WTC11 (cell line): Measurements from ENCODE around the gene SEC14L6. TPM values are rescaled to one million over a fixed set of nuclear protein-coding genes. Genes with fewer than 3 reads are reported as not detected.

Experiments used
- ATAC-seq: fragments of 200-7000 bp; cut with Tn5 transposase; 2 replicates; pipeline ENCODE4 v1.10.0; 2021; ENCODE audit warnings: mild to moderate bottlenecking, moderate library complexity
- CTCF ChIA-PET: fragments of 300-600 bp; sonication (Branson Sonifier 250); formaldehyde crosslinking; loops from one replicate; lab custom pipeline; 2021; ENCODE audit warnings: antibody characterized with exemption; lab: Charles Lee
- POLR2A ChIA-PET: fragments of 350-600 bp; sonication (Branson Sonifier 250); formaldehyde crosslinking; loops from one replicate; lab custom pipeline; 2021; ENCODE audit warnings: antibody characterized with exemption; lab: Charles Lee
- DNase-seq: peaks from one replicate; pipeline ENCODE4 v3.0.0; 2021; ENCODE audit warnings: low spot score
- H3K27ac Mint-ChIP-seq: 2 replicates; pipeline ENCODE4 v1.8.0; 2021; ENCODE audit warnings: mixed read lengths
- H3K27me3 Mint-ChIP-seq: 2 replicates; pipeline ENCODE4 v1.8.0; 2021; ENCODE audit warnings: low read depth, mild to moderate bottlenecking, moderate library complexity, mixed read lengths
- H3K36me3 Mint-ChIP-seq: 2 replicates; pipeline ENCODE4 v1.8.0; 2021; ENCODE audit warnings: mixed read lengths
- H3K4me1 Mint-ChIP-seq: 2 replicates; pipeline ENCODE4 v1.8.0; 2022; ENCODE audit warnings: mixed read lengths
- H3K4me3 Mint-ChIP-seq: 2 replicates; pipeline ENCODE4 v1.8.0; 2021; ENCODE audit warnings: mild to moderate bottlenecking, moderate library complexity, mixed read lengths
- H3K9me3 Mint-ChIP-seq: 2 replicates; pipeline ENCODE4 v1.8.0; 2021; ENCODE audit warnings: mixed read lengths
- CBFB ChIP-seq: sonication (generic); formaldehyde crosslinking; IDR thresholded peaks from 2 replicates; pipeline ENCODE4 v1.8.1; 2022; ENCODE audit warnings: mild to moderate bottlenecking, low read depth, missing genetic modification reagents
- GTF2I ChIP-seq: fragments of 250-450 bp; sonication (Bioruptor Pico); conservative IDR thresholded peaks from 2 replicates; pipeline ENCODE4 v1.4.0; 2021; ENCODE audit warnings: mild to moderate bottlenecking
- JAZF1 ChIP-seq: fragments of 250-450 bp; sonication (Bioruptor Pico); IDR thresholded peaks from 2 replicates; pipeline ENCODE4 v1.9.0; 2021; ENCODE audit warnings: moderate library complexity, mild to moderate bottlenecking, inconsistent platforms
- MYBL2 ChIP-seq: sonication (generic); formaldehyde crosslinking; IDR thresholded peaks from 2 replicates; pipeline ENCODE4 v1.8.1; 2023; ENCODE audit warnings: mild to moderate bottlenecking, moderate library complexity, missing genetic modification reagents
- NR3C1 ChIP-seq: sonication (generic); formaldehyde crosslinking; conservative IDR thresholded peaks from 2 replicates; pipeline ENCODE4 v1.8.1; 2023; ENCODE audit warnings: low read depth, mild to moderate bottlenecking, missing genetic modification reagents
- SMAD3 ChIP-seq: sonication (generic); formaldehyde crosslinking; IDR thresholded peaks from 2 replicates; pipeline ENCODE4 v1.8.0; 2022; ENCODE audit warnings: missing genetic modification reagents, mild to moderate bottlenecking, borderline replicate concordance
- SOX15 ChIP-seq: fragments of 250-450 bp; sonication (Bioruptor Pico); IDR thresholded peaks from 2 replicates; pipeline ENCODE4 v1.9.0; 2021; ENCODE audit warnings: mild to moderate bottlenecking
- TEAD4 ChIP-seq: sonication (generic); formaldehyde crosslinking; IDR thresholded peaks from 2 replicates; pipeline ENCODE4 v1.8.0; 2022; ENCODE audit warnings: mild to moderate bottlenecking, missing genetic modification reagents
- total RNA-seq: library from RNA; stranded (reverse); gene quantifications from 3 replicates; pipeline ENCODE4 v1.2.3, GENCODE V29; 2021
- TF ChIP-seq, protein P1 (sequence below): sonication (generic); formaldehyde crosslinking; IDR thresholded peaks from 2 replicates; pipeline ENCODE4 v1.8.1; 2022; ENCODE audit warnings: missing genetic modification reagents, borderline replicate concordance
- TF ChIP-seq, protein P2 (sequence below): fragments of 250-450 bp; sonication (Bioruptor Pico); IDR thresholded peaks from 2 replicates; pipeline ENCODE4 v1.9.0; 2021; ENCODE audit warnings: mild to moderate bottlenecking, borderline replicate concordance
- TF ChIP-seq, protein P3 (sequence below): fragments of 250-450 bp; sonication (Bioruptor Pico); IDR thresholded peaks from 2 replicates; pipeline ENCODE4 v1.9.0; 2021; ENCODE audit warnings: moderate library complexity, mild to moderate bottlenecking, inconsistent platforms, borderline replicate concordance

Gene SEC14L6
- total RNA-seq, 1 experiment from 2014 or later, result 1.6 TPM

DNA sequence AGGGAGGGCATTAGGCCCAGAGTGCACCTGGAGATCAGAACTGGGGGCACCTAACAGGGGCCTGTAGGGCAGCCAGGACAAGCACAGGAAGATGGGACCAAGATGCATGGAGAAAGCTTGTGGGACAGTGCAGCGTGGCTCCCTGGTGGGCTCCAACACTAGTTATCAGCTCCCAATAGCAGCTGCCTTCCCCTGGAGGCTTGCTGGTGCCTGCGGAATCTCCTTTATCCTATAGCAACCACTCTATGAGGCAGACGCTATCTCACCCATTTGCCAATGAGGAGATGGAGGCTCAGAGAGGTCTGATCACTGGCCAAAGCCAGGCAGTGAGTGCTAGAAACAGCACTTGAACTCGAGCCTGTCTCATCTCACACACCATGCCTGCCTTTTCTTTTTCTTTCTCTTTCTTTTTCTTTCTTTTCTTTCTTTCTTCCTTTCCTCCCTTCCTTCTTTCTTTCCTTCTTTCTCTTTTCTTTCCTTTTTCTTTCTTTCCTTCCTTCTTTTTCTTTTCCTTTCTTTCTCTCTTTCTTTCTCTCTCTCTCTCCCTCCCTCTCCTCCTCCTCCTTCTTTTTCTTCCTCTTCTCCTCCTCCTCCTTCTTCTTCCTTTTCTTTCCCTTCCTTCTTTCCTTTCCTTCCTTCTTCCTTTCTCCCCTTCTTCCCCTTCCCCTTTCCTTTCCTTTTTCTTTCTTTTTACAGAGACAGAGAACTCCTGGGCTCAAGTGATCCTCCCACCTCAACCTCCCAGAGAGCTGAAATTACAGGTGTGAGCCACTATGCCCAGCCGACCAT is 25.0 kb downstream of the SEC14L6 start:
- no peak for TF ChIP-seq SMAD3 (CRISPR knock-in tag)
- no peak for TF ChIP-seq SOX15 (CRISPR knock-in tag)
- no peak for TF ChIP-seq NR3C1 (CRISPR knock-in tag)
- TF ChIP-seq, protein P1, sequence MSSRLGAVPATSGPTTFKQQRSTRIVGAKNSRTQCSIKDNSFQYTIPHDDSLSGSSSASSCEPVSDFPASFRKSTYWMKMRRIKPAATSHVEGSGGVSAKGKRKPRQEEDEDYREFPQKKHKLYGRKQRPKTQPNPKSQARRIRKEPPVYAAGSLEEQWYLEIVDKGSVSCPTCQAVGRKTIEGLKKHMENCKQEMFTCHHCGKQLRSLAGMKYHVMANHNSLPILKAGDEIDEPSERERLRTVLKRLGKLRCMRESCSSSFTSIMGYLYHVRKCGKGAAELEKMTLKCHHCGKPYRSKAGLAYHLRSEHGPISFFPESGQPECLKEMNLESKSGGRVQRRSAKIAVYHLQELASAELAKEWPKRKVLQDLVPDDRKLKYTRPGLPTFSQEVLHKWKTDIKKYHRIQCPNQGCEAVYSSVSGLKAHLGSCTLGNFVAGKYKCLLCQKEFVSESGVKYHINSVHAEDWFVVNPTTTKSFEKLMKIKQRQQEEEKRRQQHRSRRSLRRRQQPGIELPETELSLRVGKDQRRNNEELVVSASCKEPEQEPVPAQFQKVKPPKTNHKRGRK (CRISPR knock-in tag), result peak; percentile 79; the same call in 1 of the 2 replicates
- TF ChIP-seq CBFB (CRISPR knock-in tag), result no peak
- TF ChIP-seq, protein P2, sequence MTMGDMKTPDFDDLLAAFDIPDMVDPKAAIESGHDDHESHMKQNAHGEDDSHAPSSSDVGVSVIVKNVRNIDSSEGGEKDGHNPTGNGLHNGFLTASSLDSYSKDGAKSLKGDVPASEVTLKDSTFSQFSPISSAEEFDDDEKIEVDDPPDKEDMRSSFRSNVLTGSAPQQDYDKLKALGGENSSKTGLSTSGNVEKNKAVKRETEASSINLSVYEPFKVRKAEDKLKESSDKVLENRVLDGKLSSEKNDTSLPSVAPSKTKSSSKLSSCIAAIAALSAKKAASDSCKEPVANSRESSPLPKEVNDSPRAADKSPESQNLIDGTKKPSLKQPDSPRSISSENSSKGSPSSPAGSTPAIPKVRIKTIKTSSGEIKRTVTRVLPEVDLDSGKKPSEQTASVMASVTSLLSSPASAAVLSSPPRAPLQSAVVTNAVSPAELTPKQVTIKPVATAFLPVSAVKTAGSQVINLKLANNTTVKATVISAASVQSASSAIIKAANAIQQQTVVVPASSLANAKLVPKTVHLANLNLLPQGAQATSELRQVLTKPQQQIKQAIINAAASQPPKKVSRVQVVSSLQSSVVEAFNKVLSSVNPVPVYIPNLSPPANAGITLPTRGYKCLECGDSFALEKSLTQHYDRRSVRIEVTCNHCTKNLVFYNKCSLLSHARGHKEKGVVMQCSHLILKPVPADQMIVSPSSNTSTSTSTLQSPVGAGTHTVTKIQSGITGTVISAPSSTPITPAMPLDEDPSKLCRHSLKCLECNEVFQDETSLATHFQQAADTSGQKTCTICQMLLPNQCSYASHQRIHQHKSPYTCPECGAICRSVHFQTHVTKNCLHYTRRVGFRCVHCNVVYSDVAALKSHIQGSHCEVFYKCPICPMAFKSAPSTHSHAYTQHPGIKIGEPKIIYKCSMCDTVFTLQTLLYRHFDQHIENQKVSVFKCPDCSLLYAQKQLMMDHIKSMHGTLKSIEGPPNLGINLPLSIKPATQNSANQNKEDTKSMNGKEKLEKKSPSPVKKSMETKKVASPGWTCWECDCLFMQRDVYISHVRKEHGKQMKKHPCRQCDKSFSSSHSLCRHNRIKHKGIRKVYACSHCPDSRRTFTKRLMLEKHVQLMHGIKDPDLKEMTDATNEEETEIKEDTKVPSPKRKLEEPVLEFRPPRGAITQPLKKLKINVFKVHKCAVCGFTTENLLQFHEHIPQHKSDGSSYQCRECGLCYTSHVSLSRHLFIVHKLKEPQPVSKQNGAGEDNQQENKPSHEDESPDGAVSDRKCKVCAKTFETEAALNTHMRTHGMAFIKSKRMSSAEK (CRISPR knock-in tag), result no peak
- TF ChIP-seq JAZF1 (CRISPR knock-in tag), result no peak
- TF ChIP-seq MYBL2 (CRISPR knock-in tag), result no peak
- no peak overlapping the region for H3K27ac Mint-ChIP-seq
- no peaks in the 10 kb centered on the region; the same call in 1 of the 2 replicates for H3K27me3 Mint-ChIP-seq
- H3K36me3 Mint-ChIP-seq, result no peaks in the 10 kb centered on the region
- no peaks in the 10 kb centered on the region for H3K4me1 Mint-ChIP-seq
- ChIA-PET POLR2A (no interaction called here), CTCF (no interaction called here)
- no peak overlapping the region for H3K4me3 Mint-ChIP-seq
- H3K9me3 Mint-ChIP-seq, result peaks cover 6% of the 10 kb centered on the region
- no peak for DNase-seq
- no peak for ATAC-seq

DNA sequence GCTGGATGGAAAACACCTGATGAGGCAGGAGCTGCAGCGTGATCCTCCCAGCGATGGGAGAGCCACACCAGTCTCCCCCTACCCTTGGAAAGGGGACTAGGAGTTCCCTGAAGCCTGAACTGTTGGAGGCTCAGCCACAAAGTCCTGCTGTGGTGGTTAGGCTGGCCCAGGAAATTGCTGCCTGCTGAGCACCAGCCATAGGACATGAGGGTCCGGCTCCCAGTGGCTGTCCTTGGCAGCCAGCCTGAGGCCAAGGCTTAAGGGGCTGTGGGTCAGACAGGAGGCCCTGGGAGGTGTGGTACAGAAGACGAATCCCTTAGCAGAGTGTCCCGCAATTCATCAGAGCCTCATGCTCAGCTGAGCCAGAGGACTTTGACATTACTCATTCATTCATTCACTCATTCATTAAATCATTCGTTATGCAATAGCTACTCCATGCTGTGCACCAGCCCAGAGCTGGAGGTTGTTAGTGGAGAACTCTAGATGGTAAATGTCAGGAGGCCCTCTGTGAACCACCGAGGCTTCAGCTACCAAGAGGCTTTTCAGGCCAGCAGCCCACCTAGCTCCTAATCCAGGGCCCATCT is 26.6 kb downstream of the SEC14L6 start:
- ChIA-PET CTCF (no interaction called here), POLR2A (interaction anchor here (0.7 kb wide), 1 partner anchor 127 kb away, joined by 4 read pairs; no protein-coding TSS in a partner anchor)
- H3K4me3 Mint-ChIP-seq, result no peak overlapping the region

DNA sequence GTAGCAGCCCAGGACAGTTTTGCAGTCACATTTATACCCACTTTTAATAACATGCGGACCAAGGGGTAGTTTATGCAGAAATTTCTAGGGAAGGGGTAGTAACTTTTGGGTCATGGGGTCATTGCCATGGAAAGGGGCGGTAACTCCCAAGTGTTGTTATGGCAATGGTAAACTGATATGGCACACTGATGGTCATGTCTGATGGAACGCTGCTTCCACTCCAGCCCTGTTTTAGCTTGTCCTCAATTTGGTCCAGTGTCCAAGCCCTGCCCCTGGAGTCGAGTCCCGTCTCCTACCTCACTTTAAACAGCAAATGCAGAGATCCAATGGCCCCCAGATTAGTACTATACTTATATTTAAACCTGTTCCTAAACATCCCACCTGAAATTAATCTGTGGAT is 29.8 kb downstream of the SEC14L6 start:
- peaks cover 2% of the 10 kb centered on the region; the same call in 1 of the 2 replicates for H3K27me3 Mint-ChIP-seq
- peaks cover 23% of the 10 kb centered on the region for H3K9me3 Mint-ChIP-seq
- H3K4me3 Mint-ChIP-seq, result no peak overlapping the region
- ATAC-seq (no peak), DNase-seq (no peak)
- no peaks in the 10 kb centered on the region for H3K4me1 Mint-ChIP-seq
- ChIA-PET CTCF (interaction anchor here (0.6 kb wide), 1 partner anchor 44 kb away, joined by 4 read pairs; no protein-coding TSS in a partner anchor), POLR2A (no interaction called here)
- TF ChIP-seq, protein P3, sequence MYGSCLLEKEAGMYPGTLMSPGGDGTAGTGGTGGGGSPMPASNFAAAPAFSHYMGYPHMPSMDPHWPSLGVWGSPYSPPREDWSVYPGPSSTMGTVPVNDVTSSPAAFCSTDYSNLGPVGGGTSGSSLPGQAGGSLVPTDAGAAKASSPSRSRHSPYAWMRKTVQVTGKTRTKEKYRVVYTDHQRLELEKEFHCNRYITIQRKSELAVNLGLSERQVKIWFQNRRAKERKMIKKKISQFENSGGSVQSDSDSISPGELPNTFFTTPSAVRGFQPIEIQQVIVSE, result no peak
- TF ChIP-seq GTF2I (CRISPR knock-in tag) (no peak), TEAD4 (CRISPR knock-in tag) (no peak), JAZF1 (CRISPR knock-in tag) (no peak)
- H3K36me3 Mint-ChIP-seq, result no peaks in the 10 kb centered on the region
- no peak overlapping the region for H3K27ac Mint-ChIP-seq

More for the DNA sequence above, 26.6 kb downstream of the SEC14L6 start:
- Mint-ChIP-seq H3K27ac (no peak overlapping the region), H3K9me3 (peaks cover 15% of the 10 kb centered on the region), H3K27me3 (no peaks in the 10 kb centered on the region; the same call in 1 of the 2 replicates), H3K4me1 (no peaks in the 10 kb centered on the region), H3K36me3 (no peaks in the 10 kb centered on the region)
- ATAC-seq, result no peak
- DNase-seq, result no peak
- no peak for TF ChIP-seq GTF2I (CRISPR knock-in tag)
